H1 (cell line): ENCODE results near the gene PLCH2. TPM values are rescaled to one million over a fixed set of nuclear protein-coding genes. Genes with fewer than 3 reads are reported as not detected.

Experiments used
- CTCF ChIA-PET: fragments of 300-600 bp; sonication (Branson Sonifier 250); formaldehyde crosslinking; loops from one replicate; lab custom pipeline; 2021; ENCODE audit not compliant: partially characterized antibody; lab: Charles Lee
- POLR2A ChIA-PET: fragments of 300-600 bp; sonication (Branson Sonifier 250); formaldehyde crosslinking; loops from one replicate; lab custom pipeline; 2021; ENCODE audit warnings: inconsistent platforms; ENCODE audit not compliant: partially characterized antibody; lab: Charles Lee
- DNase-seq, 2 experiments: peaks; one replicate each; pipeline versions ENCODE4 v3.0.0 to v3.0.0-alpha.2; 2010 to 2022; ENCODE audit warnings: low spot score in 2 of 2, low read depth in 1 of 2, mixed read lengths in 1 of 2
- FAIRE-seq: peaks from 2 replicates; lab custom pipeline; 2011; peaks lifted over from hg19 to GRCh38; lab: Jason Lieb, UNC
- H2AFZ ChIP-seq: 2 replicates; pipeline ENCODE4 v1.8.1; 2012; ENCODE audit warnings: low read length, inconsistent platforms
- H2AK5ac ChIP-seq: 2 replicates; pipeline ENCODE4 v1.6.1; 2013; ENCODE audit warnings: low read depth, low read length
- H2BK120ac ChIP-seq: replicated peaks from 2 replicates; pipeline ENCODE3; 2013; ENCODE audit warnings: low read depth, low read length, inconsistent platforms
- H2BK12ac ChIP-seq: 2 replicates; pipeline ENCODE4 v1.6.1; 2013; ENCODE audit warnings: low read depth, low read length
- H2BK15ac ChIP-seq: 2 replicates; pipeline ENCODE4 v1.6.1; 2013; ENCODE audit warnings: low read length
- H2BK20ac ChIP-seq: 2 replicates; pipeline ENCODE4 v1.6.1; 2013; ENCODE audit warnings: low read length
- H2BK5ac ChIP-seq: 2 replicates; pipeline ENCODE4 v1.6.1; 2013; ENCODE audit warnings: low read depth, low read length
- H3K14ac ChIP-seq: 2 replicates; pipeline ENCODE4 v1.6.1; 2013; ENCODE audit warnings: inconsistent platforms; ENCODE audit not compliant: insufficient read length
- H3K18ac ChIP-seq: 2 replicates; pipeline ENCODE4 v1.6.1; 2013; ENCODE audit warnings: low read length; ENCODE audit errors: extremely low read depth
- H3K23ac ChIP-seq: 2 replicates; pipeline ENCODE4 v1.6.1; 2013; ENCODE audit warnings: inconsistent platforms; ENCODE audit not compliant: insufficient read length
- H3K23me2 ChIP-seq: 2 replicates; pipeline ENCODE4 v1.6.1; 2013; ENCODE audit warnings: low read depth, low read length
- H3K27ac ChIP-seq: 2 replicates; pipeline ENCODE4 v1.6.1; 2011; ENCODE audit warnings: low read depth, low read length, inconsistent platforms
- H3K27me3 ChIP-seq, 4 experiments: replicated peaks in 1 of 4; 1 replicate in 1 of 4; 2 replicates in 3 of 4; pipeline versions ENCODE4 v1.6.1 to v1.8.1; 2011 to 2013; ENCODE audit warnings: low read length in 3 of 4, mild to moderate bottlenecking in 3 of 4, inconsistent platforms in 2 of 4, mixed read lengths in 2 of 4, moderate library complexity in 1 of 4; ENCODE audit not compliant: control insufficient read depth in 3 of 4, insufficient read depth in 3 of 4; ENCODE audit errors: extremely low read depth in 1 of 4
- H3K36me3 ChIP-seq, 4 experiments: 2 replicates each; pipeline versions ENCODE4 v1.6.1 to v1.8.1; 2011 to 2013; ENCODE audit warnings: mild to moderate bottlenecking in 4 of 4, low read length in 3 of 4, moderate library complexity in 2 of 4, control low read depth in 1 of 4, inconsistent platforms in 1 of 4; ENCODE audit not compliant: insufficient read depth in 4 of 4, control insufficient read depth in 2 of 4
- H3K4ac ChIP-seq: replicated peaks from 2 replicates; pipeline ENCODE3; 2013; ENCODE audit warnings: low read length, low read depth, mixed read lengths, inconsistent platforms; ENCODE audit not compliant: insufficient read length
- H3K4me1 ChIP-seq, 4 experiments: replicated peaks in 1 of 4; 1 replicate in 1 of 4; 2 replicates in 3 of 4; pipeline versions ENCODE4 v1.6.1 to v1.8.1; 2011 to 2013; ENCODE audit warnings: low read length in 3 of 4, inconsistent platforms in 2 of 4, mixed read lengths in 1 of 4; ENCODE audit not compliant: insufficient read depth in 4 of 4, control insufficient read depth in 3 of 4
- H3K4me2 ChIP-seq, 2 experiments: 2 replicates each; pipeline versions ENCODE4 v1.6.1 to v1.8.1; 2011 to 2013; ENCODE audit warnings: low read depth in 2 of 2, low read length in 2 of 2, control low read depth in 1 of 2, inconsistent platforms in 1 of 2, mild to moderate bottlenecking in 1 of 2; ENCODE audit not compliant: insufficient read depth in 1 of 2
- H3K4me3 ChIP-seq, 4 experiments: fragments of 200-600, 300-600 bp in 1 of 4; sonication (generic), shearing (Covaris generic), sonication (Bioruptor Twin) in 1 of 4; 2 replicates each; pipeline versions ENCODE4 v1.5.1 to v1.8.1; 2011 to 2016; ENCODE audit warnings: low read length in 4 of 4, low read depth in 3 of 4, control low read depth in 2 of 4, inconsistent platforms in 2 of 4, mild to moderate bottlenecking in 2 of 4, mixed read lengths in 1 of 4, moderate library complexity in 1 of 4; ENCODE audit not compliant: insufficient read depth in 2 of 4; ENCODE audit errors: extremely low read depth in 1 of 4
- H3K56ac ChIP-seq: replicated peaks from 2 replicates; pipeline ENCODE3; 2013; ENCODE audit warnings: low read depth, mild to moderate bottlenecking, mixed read lengths, low read length, inconsistent platforms; ENCODE audit not compliant: insufficient read length
- H3K79me1 ChIP-seq: 2 replicates; pipeline ENCODE4 v1.6.1; 2013; ENCODE audit warnings: low read depth, low read length, control low read depth
- H3K79me2 ChIP-seq, 2 experiments: 2 replicates each; pipeline versions ENCODE4 v1.6.1 to v1.8.1; 2012 to 2013; ENCODE audit warnings: low read length in 2 of 2, mild to moderate bottlenecking in 2 of 2, inconsistent platforms in 1 of 2; ENCODE audit not compliant: insufficient read depth in 2 of 2, control insufficient read depth in 1 of 2
- H3K9ac ChIP-seq, 4 experiments: replicated peaks in 1 of 4; 1 replicate in 1 of 4; 2 replicates in 3 of 4; pipeline versions ENCODE4 v1.6.1 to v1.8.1; 2011 to 2013; ENCODE audit warnings: low read depth in 3 of 4, low read length in 3 of 4, control low read depth in 2 of 4, mild to moderate bottlenecking in 2 of 4, moderate library complexity in 2 of 4, inconsistent platforms in 1 of 4; ENCODE audit errors: extremely low read depth in 1 of 4
- H3K9me3 ChIP-seq, 2 experiments: 2 replicates each; pipeline versions ENCODE4 v1.6.1 to v1.8.1; 2012 to 2013; ENCODE audit warnings: mild to moderate bottlenecking in 2 of 2, moderate library complexity in 2 of 2, control low read depth in 1 of 2, inconsistent platforms in 1 of 2, low read depth in 1 of 2, low read length in 1 of 2, mixed read lengths in 1 of 2; ENCODE audit not compliant: insufficient read depth in 2 of 2
- H4K20me1 ChIP-seq, 2 experiments: replicated peaks in 1 of 2; 2 replicates each; pipeline versions ENCODE3 to v1.8.1; 2011 to 2013; ENCODE audit warnings: inconsistent platforms in 2 of 2, low read length in 2 of 2, mild to moderate bottlenecking in 1 of 2; ENCODE audit not compliant: insufficient read depth in 2 of 2, control insufficient read depth in 1 of 2
- H4K5ac ChIP-seq: 2 replicates; pipeline ENCODE4 v1.6.1; 2013; ENCODE audit warnings: low read length, low read depth, mixed read lengths, inconsistent platforms; ENCODE audit not compliant: insufficient read length
- H4K8ac ChIP-seq: 2 replicates; pipeline ENCODE4 v1.8.0; 2013; ENCODE audit warnings: mild to moderate bottlenecking, moderate library complexity, low read length, inconsistent platforms; ENCODE audit not compliant: insufficient read depth; ENCODE audit errors: extremely low read depth
- H4K91ac ChIP-seq: replicated peaks from 2 replicates; pipeline ENCODE3; 2013; ENCODE audit warnings: low read length, mixed read lengths, inconsistent platforms; ENCODE audit not compliant: insufficient read length
- ATF2 ChIP-seq: IDR thresholded peaks from 2 replicates; pipeline ENCODE4 v1.6.1; 2012; ENCODE audit warnings: low read length, inconsistent platforms
- BCL11A ChIP-seq, 2 experiments: IDR thresholded peaks; one replicate each; pipeline ENCODE4 v1.6.1; 2011; ENCODE audit warnings: low read depth in 2 of 2, low read length in 2 of 2, mild to moderate bottlenecking in 2 of 2
- GTF2F1 ChIP-seq: IDR thresholded peaks from 2 replicates; pipeline ENCODE4 v1.6.1; 2012; ENCODE audit warnings: low read depth, low read length, improper control_type of control experiment, borderline replicate concordance
- JUND ChIP-seq: IDR thresholded peaks from 2 replicates; pipeline ENCODE4 v1.6.1; 2011; ENCODE audit warnings: mild to moderate bottlenecking, improper control_type of control experiment, low read length
- WGBS, 2 experiments: shearing (Covaris generic) in 1 of 2; methylation state at CpG; one replicate each; pipeline versions ENCODE4 v1.1.6 to v1.1.7; 2013 to 2015; ENCODE audit warnings: low lambda C conversion rate in 2 of 2, mixed read lengths in 2 of 2, inconsistent platforms in 1 of 2, low coverage in 1 of 2, missing lambda C conversion rate in 1 of 2; ENCODE audit not compliant: insufficient replicate concordance in 2 of 2, insufficient coverage in 1 of 2, insufficient read length in 1 of 2; ENCODE audit errors: extremely low coverage in 1 of 2, missing lambda C conversion rate in 1 of 2; 5-methylcytosine and 5-hydroxymethylcytosine counted together
- polyA plus RNA-seq, 7 experiments: library from polyadenylated mRNA; depleted of rRNA in 3 of 7; stranded (reverse) in 5 of 7; unstranded in 2 of 7; fragments of >200 nt in 5 of 7; fragments of 200-250 nt in 2 of 7; gene quantifications; 1 replicate in 5 of 7; 2 replicates in 1 of 7; 4 replicates in 1 of 7; pipeline versions ENCODE4 v1.2.1 to v1.2.3, GENCODE V29; 2011 to 2013; ENCODE audit warnings: missing spikeins in 2 of 7, mixed read lengths in 2 of 7
- total RNA-seq: library from RNA; stranded (reverse); fragmentation: NEBNext Ultra II Directional; extraction: Animal tissue kit (Norgen Biotek cat#: 25700); gene quantifications from 2 replicates; pipeline ENCODE4 v1.2.1, GENCODE V29; 2021
- TF ChIP-seq, protein P1 (sequence below): IDR thresholded peaks from 2 replicates; pipeline ENCODE4 v1.6.1; 2011; ENCODE audit warnings: low read length, improper control_type of control experiment

PLCH2 gene
- total and polyA plus RNA-seq, 2 of the 8 experiments (the other 6 are each of a cell fraction or from before 2014, with no cell fraction given) = 0.14 to 0.19 TPM

- Histone ChIP-seq H3K14ac (no peak overlapping the region), H4K91ac (no peak overlapping the region), H2BK15ac (0 out of 2 replicates have a peak overlapping the region, but pooled peaks have one; percentile 16), H3K27ac (no peak overlapping the region), H3K79me1 (no peaks in the 10 kb centered on the region), H3K4me2 (no peak overlapping the region), H2AK5ac (no peak overlapping the region), H3K36me3 (no peaks in the 10 kb centered on the region), H3K4ac (peak overlapping the region; percentile 32), H4K5ac (peak overlapping the region; percentile 62), H2BK20ac (no peak overlapping the region), H2AFZ (no peak overlapping the region), H2BK5ac (no peak overlapping the region), H4K8ac (peak overlapping the region; percentile 57; the same call in 1 of the 2 replicates), H3K9me3 (no peaks in the 10 kb centered on the region), H3K4me1 (peaks cover 0 to 18% (median 10%) of the 10 kb centered on the region in 4 experiments; a peak in 4 of 7 replicates), H4K20me1 (peaks cover 0 to 4% of the 10 kb centered on the region in 2 experiments)
- POLR2A ChIA-PET = interaction anchor here (1.1 to 1.4 kb wide), 2 partner anchors 50 to 97 kb away, joined by 3 read pairs; no protein-coding TSS in a partner anchor
- CTCF ChIA-PET = interaction anchor here (1.4 to 2.4 kb wide), 6 partner anchors 34 to 115 kb away, joined by 3 to 8 read pairs (median 6); no protein-coding TSS in a partner anchor
- TF ChIP-seq GTF2F1 = no peak
- TF ChIP-seq, protein P1, sequence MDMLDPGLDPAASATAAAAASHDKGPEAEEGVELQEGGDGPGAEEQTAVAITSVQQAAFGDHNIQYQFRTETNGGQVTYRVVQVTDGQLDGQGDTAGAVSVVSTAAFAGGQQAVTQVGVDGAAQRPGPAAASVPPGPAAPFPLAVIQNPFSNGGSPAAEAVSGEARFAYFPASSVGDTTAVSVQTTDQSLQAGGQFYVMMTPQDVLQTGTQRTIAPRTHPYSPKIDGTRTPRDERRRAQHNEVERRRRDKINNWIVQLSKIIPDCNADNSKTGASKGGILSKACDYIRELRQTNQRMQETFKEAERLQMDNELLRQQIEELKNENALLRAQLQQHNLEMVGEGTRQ = no peak
- no peak for TF ChIP-seq ATF2
- TF ChIP-seq BCL11A (IDR thresholded peaks at IDR 0.05; ENCODE audit: low read depth in 2 of 2, low read length in 2 of 2) = no peak
- no peak for TF ChIP-seq JUND
- TF ChIP-seq, all 59 proteins: peak for 0
- Histone ChIP-seq H3K9ac (no peak overlapping the region; a peak in 2 of 7 replicates), H3K23ac (no peak overlapping the region), H3K79me2 (no peaks in the 10 kb centered on the region), H3K18ac (peak overlapping the region; percentile 32), H2BK120ac (no peak overlapping the region), H3K4me3 (no peak overlapping the region), H3K27me3 (peaks cover 18 to 31% (median 28%) of the 10 kb centered on the region in 4 experiments), H3K56ac (no peak overlapping the region), H3K23me2 (no peaks in the 10 kb centered on the region; the same call in 1 of the 2 replicates), H2BK12ac (no peak overlapping the region)
- DNase-seq (no peak), FAIRE-seq (no peak)
- 82% methylated on average over 8 of the region's 9 CpGs; no CpG with 5 or more reads in 1 of the 2 experiments for WGBS, 2 experiments
These were observed 29.2 kb upstream of the PLCH2 start for GRCh38 chr1:2446861-2447260.
